Occipital lobe (tissue), 2 donors: ENCODE results near the gene ATXN7L1. TPM values are rescaled to one million over a fixed set of nuclear protein-coding genes. Genes with fewer than 3 reads are reported as not detected.

Experiments used
- DNase-seq: peaks from one replicate; lab custom pipeline; 2025; lab: John Stamatoyannopoulos, UW
- total RNA-seq: library from RNA; depleted of rRNA; stranded (reverse); fragments of >200 nt; gene quantifications from one replicate; pipeline ENCODE4 v1.2.3, GENCODE V29; 2014

Gene ATXN7L1
- total RNA-seq, 1 donor from 2014 or later: 12.3 TPM

DNA sequence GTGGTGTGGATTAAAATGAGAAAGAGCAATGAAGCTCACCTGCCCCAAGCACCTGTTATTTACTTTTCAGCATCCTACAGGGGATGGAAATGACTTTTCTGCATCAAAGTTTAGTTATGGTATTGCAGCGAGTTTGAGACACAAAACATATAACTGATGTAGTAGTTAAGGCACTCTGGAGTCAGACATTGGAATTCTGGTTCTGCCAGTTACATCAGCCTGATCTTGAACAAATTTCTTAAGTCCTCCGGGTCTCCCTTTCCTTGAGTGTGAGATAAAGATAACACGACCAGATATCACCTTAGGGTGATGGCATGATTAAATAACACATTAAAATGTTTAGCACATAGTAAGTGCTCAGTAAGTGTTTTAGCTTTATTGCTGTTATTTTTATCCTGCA is 97.4 kb downstream of the ATXN7L1 start:
- DNase-seq: no peak

DNA sequence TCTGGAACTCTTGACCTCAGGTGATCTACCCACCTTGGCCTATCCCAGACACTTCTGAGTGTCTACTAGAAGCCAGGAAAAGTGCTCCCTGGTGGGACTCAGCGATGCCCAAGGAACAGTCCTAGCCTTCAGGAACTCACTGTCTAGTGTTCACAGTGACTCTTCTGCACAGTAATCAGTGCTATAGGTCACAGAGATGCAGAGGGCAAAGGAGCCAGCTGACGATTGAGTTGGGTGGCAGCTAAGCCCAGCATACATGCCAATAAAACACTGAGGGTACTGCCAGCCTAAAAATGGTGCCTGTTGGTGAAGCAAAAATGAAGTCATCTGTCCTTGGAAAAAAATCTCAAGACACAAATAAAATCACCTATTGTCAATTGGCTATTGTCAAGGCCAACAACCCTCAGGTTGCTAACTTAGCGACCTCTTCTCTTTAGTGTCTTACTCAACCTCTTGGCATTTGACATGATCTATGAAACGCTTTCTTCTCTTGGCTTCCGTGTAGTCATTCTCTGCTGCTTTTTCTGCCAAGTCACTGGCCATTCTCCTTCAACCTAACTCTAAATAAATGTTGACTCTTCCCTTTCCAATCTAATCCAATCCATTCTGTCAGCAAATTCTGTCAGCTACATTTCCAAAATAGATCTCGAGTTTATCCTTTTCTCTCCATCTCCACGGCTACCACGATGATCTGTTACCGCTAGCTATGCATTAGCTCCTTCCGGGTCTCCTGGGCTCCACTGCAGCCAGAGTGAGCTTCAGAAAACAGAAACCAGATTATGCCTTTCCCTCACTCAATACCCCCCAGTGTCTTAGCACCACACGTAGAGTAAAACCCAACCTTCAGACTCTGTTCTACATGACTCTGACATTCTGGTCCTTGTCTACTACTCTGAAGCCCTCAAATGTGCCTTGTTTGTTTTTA is 99.2 kb downstream of the ATXN7L1 start:
- no peak for DNase-seq

DNA sequence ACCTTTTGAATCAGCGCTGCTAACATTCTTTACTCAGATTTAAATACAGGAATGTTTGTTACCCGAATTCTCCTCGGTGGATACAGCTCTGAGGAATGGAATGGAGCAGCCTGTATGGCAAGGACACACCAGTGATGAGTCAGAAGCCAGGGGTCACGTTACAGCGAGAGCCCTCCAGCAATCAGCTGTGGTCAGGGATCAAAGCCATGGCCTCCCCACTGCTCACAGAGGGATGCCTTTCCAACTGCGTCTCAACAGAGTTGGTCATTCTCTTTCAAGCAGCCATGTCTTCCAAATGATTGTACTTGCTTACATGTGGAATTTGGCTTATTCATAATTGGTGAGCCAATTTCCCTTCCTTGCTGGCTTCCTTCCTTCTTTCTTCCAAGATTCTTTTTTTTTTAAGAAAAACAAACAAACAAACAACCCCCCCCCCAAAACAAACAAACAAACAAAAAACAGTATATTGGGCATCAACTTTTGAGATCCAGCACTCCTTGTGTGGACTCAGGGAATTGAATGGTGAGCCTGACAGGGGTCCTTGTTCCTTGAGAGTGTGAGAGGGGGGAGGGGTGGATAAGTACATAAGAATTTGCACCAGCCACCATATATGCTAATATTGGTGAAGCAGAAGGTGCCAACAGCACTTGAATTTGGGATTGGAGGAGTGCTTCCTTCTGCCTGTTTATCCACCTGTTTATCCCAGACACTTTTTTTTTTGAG is 100.2 kb downstream of the ATXN7L1 start:
- no peak for DNase-seq

DNA sequence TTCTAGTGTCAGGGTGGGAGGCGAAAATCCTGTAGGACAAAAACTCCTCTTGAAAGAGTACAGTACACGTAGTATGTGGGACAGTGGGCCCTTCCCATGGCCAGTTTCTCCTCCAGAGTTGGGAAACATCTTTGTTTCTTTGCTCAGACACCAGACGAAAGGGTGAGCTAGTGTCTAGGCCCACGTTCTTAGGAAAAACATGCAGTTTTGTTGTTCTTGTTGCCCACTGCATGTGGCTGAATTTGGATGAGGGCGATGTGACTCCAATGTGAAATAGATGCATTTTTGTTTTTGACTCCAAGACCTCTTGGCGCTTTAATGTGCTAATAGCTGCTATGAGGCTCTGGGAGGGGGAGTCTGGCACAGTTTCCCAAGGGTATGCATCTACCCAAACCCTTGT is 100.8 kb downstream of the ATXN7L1 start:
- no peak for DNase-seq

DNA sequence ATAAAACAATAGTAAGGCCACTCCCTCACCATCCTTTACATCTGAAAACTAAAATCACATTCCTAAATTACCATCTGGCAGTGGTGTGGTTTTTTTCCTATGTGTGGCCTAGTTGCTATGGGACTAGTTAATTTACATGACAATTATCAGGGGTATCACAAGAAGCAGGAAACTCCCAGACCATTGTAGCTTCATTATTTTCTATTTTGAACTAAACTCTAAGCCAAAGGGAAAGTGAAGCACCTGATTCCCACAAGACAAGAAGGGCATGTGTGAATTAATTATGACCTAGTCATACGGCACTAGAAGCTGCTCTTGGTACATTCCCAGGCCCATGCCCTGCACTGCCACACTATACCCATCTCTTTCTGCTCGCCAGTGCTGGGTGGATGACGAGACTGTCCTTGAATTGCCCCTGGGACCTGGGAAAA is 103.4 kb downstream of the ATXN7L1 start:
- no peak for DNase-seq

DNA sequence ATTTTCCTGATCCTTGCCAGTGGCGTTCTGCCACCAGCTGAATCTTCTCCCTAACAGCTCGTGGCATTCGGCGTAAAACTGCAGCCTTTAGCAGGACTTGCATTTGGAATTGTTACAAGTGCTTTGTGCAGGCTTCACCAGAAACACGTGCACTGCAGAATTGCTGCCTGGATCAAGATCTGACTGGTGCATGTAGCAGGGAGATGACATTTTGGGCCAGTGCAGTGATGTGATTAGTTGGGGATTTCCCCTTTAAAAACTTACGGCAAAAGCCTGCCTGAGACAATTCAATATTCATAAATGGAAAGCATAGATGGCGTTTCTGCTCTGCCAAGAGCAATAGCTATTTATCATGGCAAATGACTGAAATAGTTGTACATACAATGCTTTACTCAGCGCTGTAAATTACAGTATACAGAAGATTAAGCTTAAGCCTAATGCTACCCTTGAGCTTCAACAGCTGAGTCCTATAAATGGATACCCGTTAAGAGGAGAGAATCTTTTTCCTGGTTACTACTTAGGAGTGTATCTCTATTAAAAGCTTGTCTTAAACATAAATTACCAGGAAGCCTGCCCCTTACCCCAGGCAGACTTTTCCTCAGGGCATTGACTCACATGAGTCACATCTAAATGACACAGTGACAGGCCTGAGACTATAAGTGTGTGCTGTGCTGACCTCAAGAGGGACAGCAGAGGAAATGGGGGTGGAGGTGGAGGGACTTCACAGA is 106.3 kb downstream of the ATXN7L1 start:
- no peak for DNase-seq

DNA sequence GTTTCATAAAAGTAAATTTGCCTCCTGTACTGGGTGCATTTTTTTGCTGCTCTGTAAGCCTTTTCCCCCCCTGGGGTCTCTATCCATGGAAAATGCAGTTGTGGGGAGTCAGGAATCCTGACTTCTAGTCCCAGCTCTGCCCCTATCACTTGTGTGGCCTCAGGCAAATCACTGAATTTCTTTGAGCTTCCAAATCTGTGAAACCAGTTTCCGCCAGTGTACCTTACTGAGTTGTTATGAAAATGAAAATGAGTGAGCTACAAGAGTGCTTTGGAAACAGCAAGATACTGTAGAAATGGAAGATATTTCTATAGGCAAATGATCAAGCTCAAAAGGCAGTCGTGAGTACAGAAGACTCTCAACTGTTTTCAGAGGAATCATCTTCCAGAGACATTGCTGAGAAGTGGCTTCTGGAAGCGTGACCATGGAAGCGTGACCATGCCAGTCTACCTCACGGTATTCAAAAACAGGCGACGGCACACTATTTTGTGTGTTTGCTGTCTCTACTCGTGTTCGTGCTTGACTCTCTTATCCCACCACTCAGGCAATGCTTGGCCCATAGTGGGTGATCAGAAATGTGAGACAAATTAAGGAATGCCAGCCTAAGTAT is 107.4 kb downstream of the ATXN7L1 start:
- DNase-seq: no peak

DNA sequence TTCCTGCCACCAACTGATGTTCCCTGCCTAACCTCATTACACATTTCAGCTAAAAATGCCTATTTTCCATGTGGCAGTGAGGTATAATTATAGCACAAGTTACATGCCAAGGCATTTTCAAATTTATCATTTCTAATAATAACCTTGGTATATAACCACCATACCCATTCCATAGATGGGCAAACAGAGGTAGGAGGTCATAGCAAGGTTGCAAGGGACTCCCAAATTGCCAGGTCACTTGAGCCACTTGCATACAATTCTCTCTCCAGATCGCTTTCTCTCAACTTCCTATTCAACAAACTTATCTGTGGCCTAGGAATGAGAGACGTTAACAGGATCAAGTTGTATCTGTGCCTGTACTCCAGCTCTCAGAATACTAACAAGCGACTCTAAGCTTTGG is 108.3 kb downstream of the ATXN7L1 start:
- DNase-seq: no peak

DNA sequence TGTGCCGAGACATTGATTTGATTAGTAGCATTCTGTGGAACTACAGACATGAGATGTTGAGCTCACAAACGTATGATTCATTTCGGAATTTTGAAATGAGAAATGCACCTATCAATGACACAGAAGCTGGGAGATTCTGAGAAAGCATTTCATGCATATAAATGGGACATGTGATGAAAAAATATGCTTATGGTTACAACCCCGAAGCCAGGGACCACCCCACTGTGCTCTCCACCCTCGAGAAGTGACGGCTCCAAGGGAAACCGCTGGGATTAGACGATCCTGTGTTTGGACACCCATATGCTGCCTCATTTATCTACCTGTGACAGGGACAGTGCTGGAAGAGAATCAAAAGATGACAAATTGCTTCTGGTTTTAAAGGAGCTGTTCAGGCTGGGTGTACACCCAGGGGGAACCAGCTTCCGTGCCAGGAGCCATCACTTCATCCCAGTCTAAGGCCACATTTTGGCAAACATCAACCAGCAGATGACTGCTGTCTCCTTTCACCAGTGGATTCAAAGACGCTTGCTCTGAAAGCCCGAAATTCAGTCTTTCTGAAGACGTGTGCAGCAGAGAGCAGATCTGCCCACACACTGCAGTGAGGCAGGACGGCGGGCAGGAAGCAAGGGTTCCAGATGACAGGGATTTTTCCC is 109.9 kb downstream of the ATXN7L1 start:
- peak; percentile 13 for DNase-seq

DNA sequence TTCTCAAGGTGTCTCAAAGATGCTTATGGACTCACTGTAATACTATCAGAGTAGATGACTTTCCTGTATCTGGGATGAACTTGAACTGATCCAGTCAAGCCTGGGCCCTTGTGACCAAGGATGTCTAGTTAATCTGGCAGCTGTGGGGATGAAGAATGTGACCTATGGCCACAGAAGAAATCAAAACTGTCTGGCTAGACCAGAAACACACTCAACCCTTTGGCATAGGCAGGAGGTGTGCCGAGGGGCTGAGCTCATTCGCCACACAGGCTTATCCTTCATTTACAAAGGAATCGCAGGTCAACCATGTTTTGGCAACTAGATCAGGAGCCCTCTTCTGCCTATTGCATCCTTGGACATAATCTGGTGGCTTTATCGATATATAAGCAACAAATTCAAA is 110.6 kb downstream of the ATXN7L1 start:
- DNase-seq: no peak

DNA sequence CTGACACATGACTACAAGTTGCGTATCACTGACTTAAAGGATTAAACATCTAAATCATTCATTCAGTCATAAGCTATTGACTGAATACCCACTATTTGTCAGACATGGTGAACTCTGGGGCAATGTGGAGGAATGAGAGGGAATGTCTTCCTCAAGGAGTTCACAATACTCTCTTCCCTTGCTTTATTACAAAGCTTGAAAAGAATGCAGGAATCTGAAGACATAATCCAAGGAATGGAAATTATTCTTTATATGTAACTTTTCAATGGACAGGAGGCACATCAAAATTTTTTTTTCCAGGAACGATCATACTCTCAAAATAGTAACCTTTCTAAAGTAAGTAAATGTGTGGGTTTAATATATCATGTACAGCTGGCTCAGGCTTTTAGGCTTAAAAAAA is 111.9 kb downstream of the ATXN7L1 start:
- no peak for DNase-seq

DNA sequence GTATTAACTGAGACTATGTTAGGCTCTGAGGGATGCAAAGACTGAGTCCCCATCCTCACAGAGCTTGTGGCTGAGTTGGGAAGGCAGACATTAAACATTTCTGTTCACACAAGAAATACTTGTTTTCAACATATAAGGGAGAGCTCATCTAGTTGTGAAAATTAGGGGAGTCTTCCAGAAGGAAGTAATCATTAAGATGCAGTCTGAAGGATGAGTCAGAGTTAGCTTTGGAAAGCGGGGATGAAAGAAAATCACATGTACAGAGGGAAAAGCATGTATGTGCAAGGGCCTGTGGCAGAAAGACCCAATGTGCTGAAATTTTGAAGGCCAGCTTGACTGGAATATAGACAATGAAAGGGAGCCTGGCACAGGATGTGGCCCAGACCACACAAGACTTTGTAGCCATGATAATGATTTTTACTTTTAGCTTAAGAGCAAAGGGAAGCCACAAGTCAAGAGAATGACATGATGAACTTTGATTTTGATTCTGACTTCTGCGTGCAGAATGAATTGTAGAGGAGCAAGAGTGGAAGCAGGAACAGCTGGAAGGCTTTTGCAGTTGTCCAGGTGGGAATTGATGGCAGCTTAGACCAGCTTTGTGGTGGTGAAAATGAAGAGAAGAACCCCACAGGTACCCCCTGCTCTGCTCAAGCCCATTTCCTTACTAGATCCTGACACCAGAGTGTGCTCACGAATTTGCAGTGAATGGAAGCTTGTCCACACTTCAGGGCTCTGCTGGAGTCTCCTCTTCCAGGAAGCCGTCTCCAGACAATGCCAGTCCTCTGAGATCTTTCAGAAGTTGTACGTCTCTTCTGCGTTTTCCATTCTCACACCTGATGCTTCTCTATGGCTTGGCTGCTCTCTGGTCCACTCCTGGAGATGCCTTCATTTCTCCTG is 115.6 kb downstream of the ATXN7L1 start:
- no peak for DNase-seq

DNA sequence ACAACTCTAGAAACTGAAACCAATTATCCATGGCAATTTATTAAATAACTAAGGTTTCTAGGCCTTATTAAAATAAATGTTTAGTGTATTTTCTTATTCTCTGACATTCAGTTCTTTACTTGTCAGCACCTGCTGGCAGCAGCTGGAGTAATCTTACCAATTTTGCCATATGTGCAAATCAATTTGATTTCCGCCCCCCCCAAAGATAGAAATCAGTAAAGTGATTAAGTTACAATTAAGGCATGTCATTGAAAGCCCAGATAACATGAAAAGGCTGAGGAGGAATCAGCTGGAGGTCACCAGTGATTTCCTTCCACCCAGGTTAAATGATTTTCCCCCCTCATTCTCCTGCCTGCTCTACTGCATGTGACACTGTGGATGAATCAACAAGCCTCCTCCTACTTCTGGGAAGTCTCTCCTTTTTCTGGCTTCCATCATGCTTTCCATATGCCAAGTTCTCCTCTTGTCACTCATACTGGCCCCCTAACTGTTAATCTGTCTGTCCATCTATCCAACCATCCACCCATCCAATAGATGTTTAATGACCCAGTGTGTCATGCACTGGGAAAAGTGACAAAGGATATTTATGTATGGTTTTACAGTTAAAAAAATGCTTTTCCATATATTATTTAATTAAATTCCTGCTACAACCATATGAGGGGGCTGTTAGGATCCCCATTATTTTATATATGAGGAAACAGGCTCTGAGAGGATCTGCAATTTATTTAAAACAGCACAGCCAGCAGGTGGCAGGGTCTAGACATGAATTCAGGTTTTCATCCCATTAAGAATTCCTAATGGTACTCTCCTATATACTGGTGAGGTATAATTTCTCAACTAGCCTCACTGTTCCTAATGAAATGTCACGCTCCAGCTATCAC is 116.5 kb downstream of the ATXN7L1 start:
- no peak for DNase-seq

DNA sequence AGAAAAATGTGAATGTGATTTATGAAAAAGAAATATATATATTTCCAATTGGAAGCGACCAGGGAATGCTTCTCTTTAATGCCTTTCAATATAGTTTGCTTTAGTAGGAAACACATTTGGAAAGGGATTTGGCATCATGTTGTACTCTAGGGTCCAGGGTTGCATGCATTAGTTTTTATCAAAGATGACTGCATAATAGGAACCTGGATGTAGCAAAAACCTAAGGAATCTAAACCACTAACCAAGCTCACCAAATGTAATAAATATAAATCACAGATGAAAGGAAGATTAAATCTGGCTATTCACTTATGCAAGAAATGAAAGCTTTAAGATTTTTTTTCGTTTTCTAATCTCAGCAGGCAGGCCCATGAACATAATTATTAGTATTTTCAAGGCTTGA is 120.0 kb downstream of the ATXN7L1 start:
- DNase-seq: no peak

DNA sequence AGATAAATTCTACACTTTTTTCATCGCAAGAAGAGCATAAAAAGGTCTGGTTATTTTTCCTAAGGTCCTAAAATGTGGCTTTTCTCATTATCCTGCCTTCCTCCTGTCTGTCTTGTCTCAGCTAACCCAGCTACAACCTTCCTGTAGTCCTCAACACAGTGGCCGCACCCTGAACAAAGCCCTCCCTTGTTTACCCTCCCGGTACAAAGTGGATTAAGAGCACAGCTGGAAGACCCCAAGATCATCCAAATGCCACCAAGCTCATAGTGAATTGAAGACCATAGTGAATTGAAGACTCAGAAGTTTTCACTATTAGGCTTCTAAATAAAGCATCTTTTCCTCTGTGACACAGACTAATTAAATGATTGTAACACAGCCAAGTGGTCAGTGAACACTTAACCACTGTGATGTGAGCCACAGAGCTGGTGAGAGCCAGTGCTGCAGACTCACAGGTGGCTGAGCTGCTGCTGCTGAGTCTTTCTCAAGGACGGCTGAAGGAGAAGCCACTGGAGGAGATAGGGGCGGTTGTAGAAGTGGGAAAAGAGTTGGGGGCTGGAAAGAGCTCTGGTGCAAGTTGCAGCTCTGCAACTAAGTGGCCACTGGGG is 123.6 kb downstream of the ATXN7L1 start:
- DNase-seq: no peak

DNA sequence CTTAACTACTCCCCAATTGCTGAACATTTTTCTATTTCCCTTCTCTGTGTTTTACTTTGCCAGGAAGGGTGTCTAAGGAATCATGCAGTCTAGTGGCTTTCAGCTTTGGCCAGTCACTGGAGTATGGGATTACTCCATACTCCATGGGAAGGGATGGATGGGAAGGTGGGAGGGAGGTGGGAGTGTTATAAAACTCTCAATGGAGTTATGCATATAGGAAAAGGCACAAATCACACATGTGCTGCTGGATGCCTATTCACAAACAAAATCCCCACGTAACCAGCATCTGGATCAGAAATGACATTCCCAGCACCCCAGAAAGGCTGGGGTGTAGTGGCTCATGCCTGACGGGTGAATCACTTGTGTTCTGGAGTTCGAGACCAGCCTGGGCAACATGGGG is 125.3 kb downstream of the ATXN7L1 start:
- no peak for DNase-seq

DNA sequence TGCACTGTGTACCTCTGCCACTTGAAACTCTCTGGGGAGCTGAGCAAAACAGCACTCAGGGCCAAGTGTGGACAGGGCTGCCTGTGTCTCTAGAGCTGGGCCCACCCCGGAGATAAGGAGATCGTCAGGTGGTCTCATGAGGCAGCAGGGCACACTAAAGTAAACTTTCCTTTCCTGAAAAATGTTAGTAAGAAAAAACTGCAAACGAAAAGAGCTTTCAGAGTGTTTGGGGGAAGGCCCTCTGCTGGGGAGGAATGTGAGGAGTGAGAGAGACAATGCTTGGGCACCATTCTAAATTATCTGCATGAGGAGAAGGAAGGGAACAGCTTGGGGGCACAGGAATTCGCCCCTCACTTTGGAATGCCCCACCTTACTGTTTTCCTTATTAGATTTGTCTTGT is 127.7 kb downstream of the ATXN7L1 start:
- DNase-seq: no peak

DNA sequence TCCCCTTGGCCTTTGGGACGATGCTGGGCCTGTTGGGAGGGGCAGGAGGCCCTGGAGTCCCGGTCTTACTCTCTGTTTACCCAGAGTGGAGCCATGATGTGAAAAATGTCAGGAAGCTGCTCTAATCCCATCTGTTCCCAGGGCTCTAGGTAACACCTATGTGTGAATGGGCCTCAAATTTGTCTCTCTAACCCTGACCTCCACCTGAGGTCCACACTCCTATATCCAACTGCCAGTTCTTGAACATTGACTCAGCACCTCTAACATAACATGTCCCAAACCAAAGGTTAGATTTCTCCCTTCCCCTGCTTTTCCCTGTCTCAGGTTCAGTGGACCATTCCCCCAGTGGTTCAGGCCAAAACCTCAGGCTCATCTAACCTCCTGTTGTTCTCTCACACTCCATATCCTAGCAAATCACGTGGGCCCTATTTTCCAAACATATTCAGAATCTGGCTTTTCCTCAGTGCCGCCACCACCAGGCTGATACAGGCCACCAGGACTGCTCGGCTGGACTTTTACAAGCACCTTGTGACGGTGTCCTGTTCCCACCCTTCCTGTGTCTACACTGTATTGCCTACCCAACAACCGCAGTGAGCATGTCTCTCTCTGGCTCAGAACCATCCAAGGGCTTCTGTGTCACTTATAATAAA is 130.6 kb downstream of the ATXN7L1 start:
- DNase-seq: no peak
